ENCODE data around the gene FAM209A.

DNA sequence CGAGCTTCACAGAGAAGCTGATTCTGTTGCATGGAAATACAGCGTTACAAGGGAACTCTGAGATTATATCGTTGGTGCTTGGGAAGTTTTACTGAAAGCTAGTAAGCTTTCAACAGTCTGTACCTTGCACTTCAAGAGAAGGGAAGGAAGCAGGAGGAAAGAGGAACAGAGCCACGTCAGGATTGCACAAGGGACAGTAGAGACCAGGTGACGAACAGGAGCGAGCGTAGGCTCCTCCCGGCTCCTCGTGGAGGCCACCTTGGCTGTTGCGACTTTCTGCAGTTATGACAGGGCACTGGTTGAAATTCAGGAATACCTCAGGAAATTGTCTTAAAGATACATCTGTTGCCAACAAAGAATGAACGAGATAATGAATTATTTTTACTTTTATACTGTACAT is 37.3 kb upstream of the FAM209A start:
- TF ChIP-seq, protein P1, sequence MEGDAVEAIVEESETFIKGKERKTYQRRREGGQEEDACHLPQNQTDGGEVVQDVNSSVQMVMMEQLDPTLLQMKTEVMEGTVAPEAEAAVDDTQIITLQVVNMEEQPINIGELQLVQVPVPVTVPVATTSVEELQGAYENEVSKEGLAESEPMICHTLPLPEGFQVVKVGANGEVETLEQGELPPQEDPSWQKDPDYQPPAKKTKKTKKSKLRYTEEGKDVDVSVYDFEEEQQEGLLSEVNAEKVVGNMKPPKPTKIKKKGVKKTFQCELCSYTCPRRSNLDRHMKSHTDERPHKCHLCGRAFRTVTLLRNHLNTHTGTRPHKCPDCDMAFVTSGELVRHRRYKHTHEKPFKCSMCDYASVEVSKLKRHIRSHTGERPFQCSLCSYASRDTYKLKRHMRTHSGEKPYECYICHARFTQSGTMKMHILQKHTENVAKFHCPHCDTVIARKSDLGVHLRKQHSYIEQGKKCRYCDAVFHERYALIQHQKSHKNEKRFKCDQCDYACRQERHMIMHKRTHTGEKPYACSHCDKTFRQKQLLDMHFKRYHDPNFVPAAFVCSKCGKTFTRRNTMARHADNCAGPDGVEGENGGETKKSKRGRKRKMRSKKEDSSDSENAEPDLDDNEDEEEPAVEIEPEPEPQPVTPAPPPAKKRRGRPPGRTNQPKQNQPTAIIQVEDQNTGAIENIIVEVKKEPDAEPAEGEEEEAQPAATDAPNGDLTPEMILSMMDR (optimal IDR thresholded peaks at IDR 0.05 in 1 of 3, IDR thresholded peaks at IDR 0.05 in 1 of 3, conservative IDR thresholded peaks at IDR 0.05 in 1 of 3; ENCODE audit: extremely low read depth in 1 of 3, insufficient read depth in 2 of 3, low read length in 3 of 3), result no peak
- no peak for TF ChIP-seq EZH2 (IDR thresholded peaks at IDR 0.05; ENCODE audit: low read length)

All from keratinocyte (primary cell).